ENCODE results near the gene NSG2. TPM values are rescaled to one million over a fixed set of nuclear protein-coding genes. Genes with fewer than 3 reads are reported as not detected.
"Not testable (repeated sequence)": the region's sequence is repeated elsewhere in the genome, so short reads cannot be mapped to it uniquely, and the experiment has no call there.

The NSG2 gene
- total RNA-seq, 1 experiment from 2014 or later: not detected

GRCh38 chr5:174101195-174101730, 55.8 kb downstream of the NSG2 start:
- DNase-seq (ENCODE audit: low spot score): no peak

- not testable (repeated sequence) for DNase-seq (ENCODE audit: low spot score)
Measured at GRCh38 chr5:174102574-174102973, 57.1 kb downstream of the NSG2 start.

GRCh38 chr5:174106997-174107655, 61.6 kb downstream of the NSG2 start:
- DNase-seq (ENCODE audit: low spot score): no peak

- DNase-seq (ENCODE audit: low spot score): no peak
Measured at GRCh38 chr5:174108745-174109144, 63.2 kb downstream of the NSG2 start.

GRCh38 chr5:174109698-174110260, 64.3 kb downstream of the NSG2 start:
- no peak for DNase-seq (ENCODE audit: low spot score)

- no peak for DNase-seq (ENCODE audit: low spot score)
Measured at GRCh38 chr5:174110310-174110709, 64.8 kb downstream of the NSG2 start.

- DNase-seq (ENCODE audit: low spot score): no peak
Measured at GRCh38 chr5:174111287-174111973, 65.9 kb downstream of the NSG2 start.

- DNase-seq (ENCODE audit: low spot score): no peak
Measured at GRCh38 chr5:174115226-174115625, 69.7 kb downstream of the NSG2 start.

- no peak for DNase-seq (ENCODE audit: low spot score)
Measured at GRCh38 chr5:174118823-174119467, 73.4 kb downstream of the NSG2 start.

GRCh38 chr5:174119468-174119881, 74.0 kb downstream of the NSG2 start:
- no peak for DNase-seq (ENCODE audit: low spot score)

GRCh38 chr5:174120401-174121005, 75.0 kb downstream of the NSG2 start:
- DNase-seq (ENCODE audit: low spot score): no peak

GRCh38 chr5:174134545-174134944, 89.0 kb downstream of the NSG2 start:
- DNase-seq (ENCODE audit: low spot score): no peak

GRCh38 chr5:174139623-174140022, 94.1 kb downstream of the NSG2 start:
- DNase-seq (ENCODE audit: low spot score): no peak

- no peak for DNase-seq (ENCODE audit: low spot score)
Measured at GRCh38 chr5:174140452-174141020, 95.0 kb downstream of the NSG2 start.

GRCh38 chr5:174141398-174141797, 95.9 kb downstream of the NSG2 start:
- no peak for DNase-seq (ENCODE audit: low spot score)

- no peak for DNase-seq (ENCODE audit: low spot score)
Measured at GRCh38 chr5:174145091-174145490, 99.6 kb downstream of the NSG2 start.

- no peak for DNase-seq (ENCODE audit: low spot score)
Measured at GRCh38 chr5:174145821-174146220, 100.3 kb downstream of the NSG2 start.

GRCh38 chr5:174146556-174146955, 101.0 kb downstream of the NSG2 start:
- no peak for DNase-seq (ENCODE audit: low spot score)

GRCh38 chr5:174147012-174147411, 101.5 kb downstream of the NSG2 start:
- not testable (repeated sequence) for DNase-seq (ENCODE audit: low spot score)

- no peak for DNase-seq (ENCODE audit: low spot score)
Measured at GRCh38 chr5:174147551-174147950, 102.0 kb downstream of the NSG2 start.

GRCh38 chr5:174148721-174149120, 103.2 kb downstream of the NSG2 start:
- DNase-seq (ENCODE audit: low spot score): no peak

GRCh38 chr5:174149426-174149825, 103.9 kb downstream of the NSG2 start:
- no peak for DNase-seq (ENCODE audit: low spot score)

All from A172 (cell line).